ENCODE results near the gene ATRIP. TPM values are rescaled to one million over a fixed set of nuclear protein-coding genes. Genes with fewer than 3 reads are reported as not detected.

Gene ATRIP
- total RNA-seq, 1 experiment from 2014 or later, result 11.9 TPM

DNA sequence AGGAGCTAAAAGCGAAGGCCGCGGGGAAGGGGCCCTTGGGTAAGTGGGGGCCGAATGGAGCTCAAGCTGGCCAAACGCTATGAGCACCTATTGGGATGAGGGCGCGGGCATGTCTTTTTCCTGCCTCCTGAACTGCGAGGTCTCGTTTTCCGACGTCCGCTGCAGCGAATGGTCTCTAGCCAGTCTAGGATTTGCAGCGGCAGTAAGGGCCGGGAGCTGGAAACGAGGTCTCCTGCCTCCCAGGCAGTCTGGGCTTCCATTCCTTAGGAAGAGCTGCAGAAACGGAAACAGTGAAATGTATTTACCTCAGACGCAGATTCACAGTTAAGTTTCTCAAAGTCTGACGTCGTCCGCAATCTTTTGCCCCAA is 6.0 kb upstream of the ATRIP start:
- intact Hi-C loops (cut with micrococcal nuclease; ENCODE audit: unreplicated experiment), result no loop called here

GRCh38 chr3:48441940-48442339 is 4.6 kb upstream of the ATRIP start:
- DNase-seq (ENCODE audit: low read depth, low spot score) (no peak), ATAC-seq (no peak)
- TF ChIP-seq TCF7L2 (IDR thresholded peaks at IDR 0.05; ENCODE audit: low read depth, low read length), result no peak
- no peak for TF ChIP-seq POLR2AphosphoS5 (IDR thresholded peaks at IDR 0.05; ENCODE audit: low read depth, low read length)
- TF ChIP-seq SIN3A (IDR thresholded peaks at IDR 0.05; ENCODE audit: borderline replicate concordance, insufficient read depth, low read depth, low read length), result no peak
- TF ChIP-seq REST (IDR thresholded peaks at IDR 0.05; ENCODE audit: insufficient read depth in 1 of 2, low read depth in 2 of 2, low read length in 1 of 2), result no peak
- no peak for TF ChIP-seq CTCF (IDR thresholded peaks at IDR 0.05)
- POLR2A ChIA-PET, result no interaction called here
- no peak overlapping the region for H3K27ac ChIP-seq (ENCODE audit: low read length)
- H3K27me3 ChIP-seq (ENCODE audit: control insufficient read depth, insufficient read depth, low read length), result no peaks in the 10 kb centered on the region
- CTCF ChIA-PET, result no interaction called here
- H3K4me1 ChIP-seq (ENCODE audit: control insufficient read depth, insufficient read depth, low read length), result peaks cover 8% of the 10 kb centered on the region
- in situ Hi-C loops (cut with HindIII; ENCODE audit: low pct_unique_long_range_greater_than_20kb, low sequenced_read_pairs) (no loop called here), intact Hi-C loops (cut with micrococcal nuclease; ENCODE audit: unreplicated experiment) (no loop called here)
- H3K9me3 ChIP-seq (ENCODE audit: control insufficient read depth, insufficient read depth, low read depth, low read length), result no peaks in the 10 kb centered on the region
- H3K4me3 ChIP-seq (ENCODE audit: low read depth in 2 of 2, low read length in 2 of 2), result peak overlapping the region in 1 of 2 experiments; percentile 91; a peak in 2 of 4 replicates
- BruUV-seq (replicated peaks), result no TSS peak
- H3K36me3 ChIP-seq (ENCODE audit: control insufficient read depth, insufficient read depth, low read length), result peaks cover 6% of the 10 kb centered on the region; the same call in 1 of the 2 replicates

More for the DNA sequence above, 6.0 kb upstream of the ATRIP start:
- Histone ChIP-seq H3K4me1 (ENCODE audit: control insufficient read depth, insufficient read depth, low read length) (peaks cover 5% of the 10 kb centered on the region; the same call in 1 of the 2 replicates), H3K27ac (ENCODE audit: low read length) (peak overlapping the region; percentile 89), H3K9me3 (ENCODE audit: control insufficient read depth, insufficient read depth, low read depth, low read length) (no peaks in the 10 kb centered on the region), H3K4me3 (ENCODE audit: low read depth in 2 of 2, low read length in 2 of 2) (peak overlapping the region; percentile 91 to 94), H3K27me3 (ENCODE audit: control insufficient read depth, insufficient read depth, low read length) (no peaks in the 10 kb centered on the region), H3K36me3 (ENCODE audit: control insufficient read depth, insufficient read depth, low read length) (peaks cover 4% of the 10 kb centered on the region; the same call in 1 of the 2 replicates)
- ChIA-PET POLR2A (no interaction called here), CTCF (interaction anchor here (1.7 kb wide), 1 partner anchor 40 kb away, joined by 4 read pairs; no protein-coding TSS in a partner anchor)
- TF ChIP-seq SIN3A (IDR thresholded peaks at IDR 0.05; ENCODE audit: borderline replicate concordance, insufficient read depth, low read depth, low read length) (no peak), REST (IDR thresholded peaks at IDR 0.05; ENCODE audit: insufficient read depth in 1 of 2, low read depth in 2 of 2, low read length in 1 of 2) (no peak), TCF7L2 (IDR thresholded peaks at IDR 0.05; ENCODE audit: low read depth, low read length) (no peak), POLR2AphosphoS5 (IDR thresholded peaks at IDR 0.05; ENCODE audit: low read depth, low read length) (no peak), CTCF (IDR thresholded peaks at IDR 0.05) (no peak)
- in situ Hi-C loops (cut with HindIII; ENCODE audit: low pct_unique_long_range_greater_than_20kb, low sequenced_read_pairs), result no loop called here
- ATAC-seq (peak; percentile 3; the same call in 1 of the 2 replicates), DNase-seq (ENCODE audit: low read depth, low spot score) (no peak)
- BruUV-seq (replicated peaks), result TSS peak; percentile 93

Measured in Panc1 (cell line).